ENCODE measurements around the gene F2RL3.
"Not testable (repeated sequence)": the region's sequence is repeated elsewhere in the genome, so short reads cannot be mapped to it uniquely, and the experiment has no call there.

The F2RL3 gene

DNA sequence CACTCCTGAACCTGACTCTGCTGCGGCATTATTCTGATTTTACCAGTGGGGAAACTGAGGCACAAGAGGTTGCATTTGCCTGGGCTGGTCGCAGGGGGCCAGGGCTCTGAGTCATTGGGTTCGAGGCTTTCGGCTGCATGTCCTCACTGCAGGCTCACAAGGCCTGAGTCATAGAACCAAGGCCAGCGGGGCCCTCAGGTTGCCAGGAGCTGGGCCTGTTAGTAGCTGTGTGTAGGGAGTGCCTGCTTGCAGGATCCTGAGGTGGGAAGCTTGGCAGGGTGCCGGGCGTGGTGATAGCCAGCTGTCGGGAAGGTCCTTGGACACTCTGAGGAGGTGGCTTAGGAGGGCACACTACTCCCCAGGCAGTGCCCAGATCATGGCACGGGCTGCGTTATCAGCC lies 21.6 kb upstream of the F2RL3 start:
- TF ChIP-seq, protein P1, sequence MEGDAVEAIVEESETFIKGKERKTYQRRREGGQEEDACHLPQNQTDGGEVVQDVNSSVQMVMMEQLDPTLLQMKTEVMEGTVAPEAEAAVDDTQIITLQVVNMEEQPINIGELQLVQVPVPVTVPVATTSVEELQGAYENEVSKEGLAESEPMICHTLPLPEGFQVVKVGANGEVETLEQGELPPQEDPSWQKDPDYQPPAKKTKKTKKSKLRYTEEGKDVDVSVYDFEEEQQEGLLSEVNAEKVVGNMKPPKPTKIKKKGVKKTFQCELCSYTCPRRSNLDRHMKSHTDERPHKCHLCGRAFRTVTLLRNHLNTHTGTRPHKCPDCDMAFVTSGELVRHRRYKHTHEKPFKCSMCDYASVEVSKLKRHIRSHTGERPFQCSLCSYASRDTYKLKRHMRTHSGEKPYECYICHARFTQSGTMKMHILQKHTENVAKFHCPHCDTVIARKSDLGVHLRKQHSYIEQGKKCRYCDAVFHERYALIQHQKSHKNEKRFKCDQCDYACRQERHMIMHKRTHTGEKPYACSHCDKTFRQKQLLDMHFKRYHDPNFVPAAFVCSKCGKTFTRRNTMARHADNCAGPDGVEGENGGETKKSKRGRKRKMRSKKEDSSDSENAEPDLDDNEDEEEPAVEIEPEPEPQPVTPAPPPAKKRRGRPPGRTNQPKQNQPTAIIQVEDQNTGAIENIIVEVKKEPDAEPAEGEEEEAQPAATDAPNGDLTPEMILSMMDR (conservative IDR thresholded peaks at IDR 0.05) = no peak
- no peak overlapping the region for H3K27ac ChIP-seq

DNA sequence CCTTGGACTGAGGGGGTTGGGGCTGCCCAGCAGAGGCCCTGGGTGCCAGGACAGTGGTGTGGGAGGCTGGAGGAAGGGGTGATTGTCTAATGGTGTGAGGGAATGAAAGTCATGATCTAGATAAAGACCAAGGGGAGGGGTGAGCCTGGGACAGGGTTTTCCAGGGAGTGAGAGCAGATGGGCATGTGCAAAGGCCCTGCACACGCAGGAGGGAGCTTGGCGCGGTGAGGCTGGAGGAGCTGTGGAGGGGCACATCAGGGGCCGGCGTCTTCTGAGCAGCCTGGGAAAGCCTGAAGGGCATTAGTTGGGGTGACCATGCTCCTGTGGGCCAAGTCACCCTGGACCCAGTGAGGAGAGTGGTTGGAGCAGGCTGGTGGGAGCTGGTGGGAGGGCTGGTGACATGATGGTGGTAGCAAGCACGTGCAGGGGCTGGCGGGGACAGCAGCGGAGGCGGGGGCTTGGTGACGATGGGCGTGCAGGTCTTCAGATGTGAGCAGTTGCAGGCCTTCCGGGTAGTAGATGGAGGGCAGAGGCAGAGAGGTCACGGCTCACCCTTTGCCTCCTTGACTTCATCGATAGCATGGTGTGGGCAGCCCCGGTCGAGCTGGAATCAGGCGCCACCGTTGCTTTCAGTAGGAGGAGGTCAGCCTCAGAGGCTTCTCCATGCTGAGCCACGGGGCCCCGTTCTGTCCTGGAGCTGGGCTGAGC lies 20.2 kb upstream of the F2RL3 start:
- TF ChIP-seq, protein P1 (conservative IDR thresholded peaks at IDR 0.05) = no peak

DNA sequence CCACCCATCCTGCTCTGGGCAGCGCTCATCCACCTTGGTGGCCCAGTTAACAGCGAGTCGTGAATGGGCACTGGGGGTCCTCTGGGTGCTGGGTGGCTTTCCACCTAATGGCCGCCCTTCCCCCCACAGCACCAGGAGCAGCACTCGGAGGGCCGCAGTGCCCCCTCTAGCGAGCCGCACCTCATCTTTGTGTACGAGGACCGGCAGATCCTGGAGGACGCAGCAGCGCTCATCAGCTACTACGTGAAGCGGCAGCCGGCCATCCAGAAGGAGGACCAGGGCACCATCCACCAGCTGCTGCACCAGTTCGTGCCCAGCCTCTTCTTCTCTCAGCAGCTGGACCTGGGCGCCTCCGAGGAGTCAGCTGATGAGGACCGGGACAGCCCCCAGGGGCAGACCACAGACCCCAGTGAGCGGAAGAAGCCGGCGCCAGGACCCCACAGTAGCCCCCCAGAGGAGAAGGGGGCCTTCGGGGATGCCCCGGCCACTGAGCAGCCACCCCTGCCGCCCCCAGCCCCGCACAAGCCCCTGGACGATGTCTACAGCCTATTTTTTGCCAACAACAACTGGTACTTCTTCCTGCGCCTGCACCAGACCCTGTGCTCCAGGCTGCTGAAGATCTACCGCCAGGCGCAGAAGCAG lies 19.3 kb upstream of the F2RL3 start:
- no peak overlapping the region for H3K27ac ChIP-seq
- TF ChIP-seq, protein P1 (conservative IDR thresholded peaks at IDR 0.05) = no peak

More for the DNA sequence above, 20.2 kb upstream of the F2RL3 start:
- no peak overlapping the region for H3K27ac ChIP-seq

DNA sequence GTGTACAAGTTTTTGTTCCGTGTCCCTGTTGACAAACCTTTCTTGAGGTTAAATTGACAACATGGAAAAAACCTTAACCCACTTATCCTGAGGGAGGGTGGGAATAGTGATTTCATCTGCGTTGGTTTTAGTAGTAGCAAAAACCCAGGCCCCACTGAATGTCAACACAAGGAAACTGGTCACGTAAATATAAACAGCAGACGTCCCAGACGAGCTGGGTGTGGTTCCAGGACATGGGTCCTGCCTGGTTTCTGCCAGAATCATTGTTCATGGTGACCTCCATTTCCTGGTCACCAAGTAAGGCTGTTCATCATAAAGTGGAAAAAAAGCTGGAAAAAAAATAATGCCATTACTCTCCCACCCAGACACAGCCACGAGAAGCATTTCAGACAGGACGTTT lies 16.9 kb upstream of the F2RL3 start:
- TF ChIP-seq, protein P1 (conservative IDR thresholded peaks at IDR 0.05) = no peak
- H3K27ac ChIP-seq = no peak overlapping the region

DNA sequence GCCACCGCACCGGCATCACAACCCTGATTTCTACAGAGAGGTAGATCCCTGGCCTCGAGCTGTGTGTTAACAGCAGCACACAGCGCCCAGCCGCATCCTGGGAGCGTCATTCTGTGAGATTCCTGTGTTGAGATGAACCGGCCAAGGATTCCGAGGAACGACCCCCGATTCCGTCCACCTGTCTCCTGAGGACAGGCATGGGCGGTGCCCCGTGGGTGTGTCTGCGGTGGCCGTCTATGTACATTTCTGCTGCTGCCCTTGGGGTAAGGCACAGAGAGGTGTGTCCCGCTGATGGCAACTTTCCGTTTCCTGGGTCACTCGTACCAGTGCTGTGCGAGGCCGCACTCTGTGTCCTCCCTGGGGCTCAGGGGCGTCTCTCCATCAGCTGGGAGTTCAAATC lies 16.1 kb upstream of the F2RL3 start:
- TF ChIP-seq, protein P1 (conservative IDR thresholded peaks at IDR 0.05) = no peak
- no peak overlapping the region for H3K27ac ChIP-seq

DNA sequence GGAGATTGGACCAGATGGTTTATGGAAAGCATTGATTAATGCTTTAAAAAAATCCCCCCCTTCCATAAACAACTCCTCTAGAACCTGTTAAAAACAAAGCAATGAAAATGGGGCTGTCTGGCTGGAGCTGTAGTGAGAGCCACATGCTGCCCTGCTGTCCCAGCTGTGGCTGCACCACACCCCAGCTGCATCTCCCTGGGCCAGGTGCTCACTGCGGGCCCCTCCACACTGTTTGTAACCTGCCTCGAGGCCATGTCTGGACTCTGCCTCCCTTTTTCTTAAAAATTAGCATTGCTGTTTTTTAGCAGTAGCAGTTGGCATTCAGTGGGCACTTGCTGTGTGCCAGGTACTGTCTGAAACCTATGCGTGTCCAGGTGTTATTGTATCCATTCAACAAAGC lies 15.2 kb upstream of the F2RL3 start:
- TF ChIP-seq, protein P1 (conservative IDR thresholded peaks at IDR 0.05) = no peak
- H3K27ac ChIP-seq = peak overlapping the region; percentile 26; the same call in 1 of the 2 replicates

DNA sequence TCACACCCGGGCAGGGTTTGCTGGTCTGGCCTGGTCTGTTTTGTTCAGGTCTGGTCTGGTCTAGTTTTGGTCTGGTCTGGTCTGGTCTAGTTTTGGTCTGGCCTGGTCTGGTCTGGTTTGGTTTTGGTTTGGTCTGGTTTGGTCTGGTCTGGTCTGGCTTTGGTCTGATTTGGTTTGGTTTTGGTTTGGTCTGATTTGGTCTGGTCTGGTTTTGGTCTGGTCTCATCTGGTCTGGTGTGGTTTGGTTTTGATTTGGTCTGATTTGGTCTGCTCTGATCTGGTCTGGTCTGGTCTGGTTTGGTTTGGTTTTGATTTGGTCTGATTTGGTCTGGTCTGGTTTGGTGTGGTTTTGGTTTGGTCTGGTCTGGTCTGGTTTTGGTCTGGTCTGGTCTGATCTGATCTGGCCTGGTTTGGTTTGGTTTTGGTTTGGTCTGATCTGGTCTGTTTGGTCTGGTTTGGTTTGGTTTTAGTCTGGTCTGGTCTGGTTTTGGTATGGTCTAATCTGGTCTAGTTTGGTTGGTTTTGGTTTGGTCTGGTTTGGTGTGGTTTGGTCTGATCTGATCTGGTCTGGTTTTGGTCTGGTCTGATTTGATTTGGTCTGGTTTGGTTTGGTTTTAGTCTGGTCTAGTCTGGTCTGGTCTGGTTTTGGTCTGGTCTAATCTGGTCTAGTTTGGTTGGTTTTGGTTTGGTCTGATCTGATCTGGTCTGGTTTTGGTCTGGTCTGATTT lies 14.4 kb upstream of the F2RL3 start:
- TF ChIP-seq, protein P1 (conservative IDR thresholded peaks at IDR 0.05) = no peak
- H3K27ac ChIP-seq = peak overlapping the region; percentile 26; the same call in 1 of the 2 replicates

DNA sequence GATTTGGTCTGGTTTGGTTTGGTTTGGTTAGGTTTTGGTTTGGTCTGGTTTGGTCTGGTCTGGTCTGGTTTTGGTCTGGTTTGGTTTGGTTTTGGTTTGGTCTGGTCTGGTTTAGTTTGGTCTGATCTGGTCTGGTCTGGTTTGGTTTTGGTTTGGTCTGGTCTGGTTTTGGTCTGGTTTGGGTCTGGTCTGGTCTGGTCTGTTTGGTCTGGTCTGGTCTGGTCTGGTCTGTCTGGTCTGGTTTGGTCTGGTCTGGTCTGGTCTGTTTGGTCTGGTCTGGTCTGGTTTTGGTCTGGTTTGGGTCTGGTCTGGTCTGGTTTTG lies 13.9 kb upstream of the F2RL3 start:
- not testable (repeated sequence) for H3K27ac ChIP-seq
